ENCODE data around the gene DTL.

DTL gene

DNA sequence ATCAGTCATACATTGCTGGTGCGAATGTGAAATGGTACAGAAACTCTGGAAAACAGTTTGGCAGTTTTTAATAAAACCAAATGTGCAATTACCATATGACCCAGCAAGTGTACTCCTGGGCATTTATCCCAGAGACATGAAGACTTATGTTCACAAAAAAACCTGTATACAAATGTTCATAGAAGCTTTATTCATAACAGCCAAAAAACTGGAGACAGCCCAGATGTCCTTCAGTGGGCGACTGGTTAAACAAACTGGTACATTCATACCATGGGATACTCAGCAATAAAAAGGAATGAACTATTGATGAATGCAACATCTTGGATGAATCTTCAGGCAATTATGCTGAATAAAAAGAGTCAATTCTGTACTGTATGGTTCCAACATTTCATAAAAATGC, 97.8 kb downstream of the DTL start:
- no peak for DNase-seq

DNA sequence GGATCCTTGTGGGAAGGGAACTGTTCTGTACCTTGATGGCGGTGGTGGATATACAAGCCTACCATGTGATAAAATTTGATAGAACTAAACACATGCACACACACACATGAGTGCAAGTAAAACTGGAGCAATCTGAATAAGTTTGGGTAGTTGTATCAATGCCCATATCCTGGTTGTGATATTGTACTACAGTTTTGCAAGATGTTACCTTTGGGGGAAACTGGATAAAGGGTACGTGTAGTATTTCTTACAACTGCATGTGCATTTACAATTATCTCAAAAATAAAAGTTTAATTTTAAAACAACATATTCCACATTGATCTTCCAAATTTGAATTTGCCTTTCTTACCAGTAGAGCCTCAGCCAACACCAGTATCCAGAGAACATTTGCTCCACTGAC, 99.6 kb downstream of the DTL start:
- no peak for DNase-seq

DNA sequence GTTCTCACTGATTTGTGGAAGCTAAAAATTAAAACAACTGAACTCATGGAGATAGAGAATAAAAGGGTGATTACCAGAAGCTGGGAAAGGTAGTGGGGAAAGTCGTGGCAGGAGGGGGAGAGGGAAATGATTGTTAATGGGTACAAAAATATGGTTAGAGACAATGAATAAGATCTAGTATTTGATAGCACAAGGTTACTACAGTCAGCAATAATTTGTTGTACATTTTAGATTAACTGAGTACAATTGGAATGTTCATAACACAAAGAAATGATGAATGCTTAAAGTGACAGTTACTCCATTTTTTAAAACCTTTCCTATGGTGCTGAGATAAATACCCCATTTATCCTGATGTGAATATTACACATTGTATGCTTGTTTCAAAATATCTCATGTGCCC, 102.3 kb downstream of the DTL start:
- DNase-seq, result no peak

DNA sequence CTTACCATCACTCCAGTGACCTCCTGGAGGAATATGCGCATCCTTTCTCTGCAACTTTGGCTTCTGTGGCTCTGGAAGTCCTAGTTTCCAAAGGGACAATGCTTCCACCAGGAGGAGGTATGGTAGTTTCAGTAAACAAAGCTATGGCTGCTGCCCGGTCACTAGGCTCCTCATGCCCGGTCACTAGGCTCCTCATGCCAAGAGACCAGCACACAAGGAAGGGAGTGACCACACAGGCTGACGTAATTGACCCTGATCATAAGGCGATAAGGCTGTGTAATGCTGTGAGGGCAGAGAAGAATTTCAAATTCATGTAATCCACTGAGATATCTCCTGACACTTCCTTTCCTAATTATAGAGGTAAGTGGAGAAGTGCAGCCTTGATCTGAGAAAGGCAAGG, 102.9 kb downstream of the DTL start:
- no peak for DNase-seq

DNA sequence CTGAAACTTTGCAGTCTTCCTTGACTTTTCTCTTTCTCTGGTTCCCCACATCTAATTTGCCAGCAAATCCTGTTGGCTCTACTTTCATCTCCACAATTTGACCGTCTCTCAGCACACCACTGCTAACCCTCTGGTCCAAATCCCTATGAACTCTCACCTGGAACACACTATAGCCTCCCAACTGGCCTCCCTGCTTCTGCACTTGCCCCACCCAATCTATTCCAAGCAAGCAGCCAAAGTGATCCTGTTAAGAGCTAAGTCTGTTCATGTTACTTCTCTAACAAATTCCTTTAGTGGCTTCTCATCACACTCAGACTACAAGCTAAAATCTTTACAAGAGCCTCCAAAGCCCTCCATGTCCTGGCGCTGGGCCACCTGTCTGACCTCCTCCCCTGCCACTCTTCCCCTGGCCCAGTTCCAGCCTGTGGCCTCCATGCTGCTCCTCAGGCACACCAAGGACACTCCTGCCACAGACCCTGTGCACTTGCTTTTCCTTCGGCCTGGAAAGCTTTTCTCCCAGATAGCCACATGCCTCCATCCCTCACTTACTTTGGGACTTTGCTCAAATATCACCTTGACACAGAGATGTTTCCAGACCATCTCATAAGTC, 104.1 kb downstream of the DTL start:
- no peak for DNase-seq

DNA sequence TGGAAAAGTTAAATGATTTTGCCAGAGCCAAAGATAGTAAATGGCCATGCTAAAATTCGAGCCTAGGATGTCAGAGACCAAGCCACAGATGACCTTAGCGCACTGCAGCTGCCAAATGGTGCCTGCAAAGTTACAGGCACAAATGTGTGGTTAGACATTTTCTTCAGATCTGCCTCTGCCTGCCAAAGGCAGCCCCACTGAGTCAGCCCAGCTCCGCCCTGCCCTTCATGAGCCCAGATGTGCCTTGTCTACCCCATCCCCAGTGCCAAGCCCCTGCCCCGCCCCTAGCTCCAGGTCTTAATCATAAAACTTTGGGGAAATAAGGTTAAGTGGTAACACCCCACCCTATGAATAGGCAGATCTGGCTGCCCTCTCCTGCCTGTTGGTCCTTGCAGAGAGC, 105.9 kb downstream of the DTL start:
- no peak for DNase-seq

DNA sequence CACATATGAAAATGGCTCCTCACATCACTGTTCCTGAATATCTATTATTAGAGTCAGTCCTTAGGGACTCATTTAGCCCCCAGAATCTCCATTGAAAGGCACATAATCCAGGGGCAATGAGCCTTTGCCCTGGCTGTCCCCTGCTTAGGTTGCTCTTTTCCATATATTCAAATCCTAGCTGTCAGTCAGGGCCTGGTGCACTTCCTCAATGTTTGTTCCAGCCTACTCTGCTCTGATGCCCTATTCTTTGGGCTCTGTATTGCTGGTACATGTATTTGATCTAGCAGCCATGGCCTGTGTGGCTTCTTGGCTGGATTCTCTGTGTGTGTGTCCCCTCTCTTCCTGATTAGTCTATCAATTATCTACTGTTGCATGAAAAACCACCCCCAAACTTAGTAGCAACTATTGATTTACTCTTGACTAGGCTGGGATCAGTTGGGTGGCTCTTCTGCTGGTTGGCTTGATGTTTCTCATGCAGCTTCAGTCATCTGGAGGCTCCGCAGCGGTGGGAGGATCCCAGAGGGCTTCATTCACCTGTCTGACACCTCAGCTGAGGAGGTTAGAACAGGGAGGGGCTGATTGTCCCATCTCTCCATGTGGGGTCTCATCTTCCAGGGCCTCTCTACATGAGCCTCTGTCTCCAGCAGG, 107.5 kb downstream of the DTL start:
- DNase-seq, result no peak

DNA sequence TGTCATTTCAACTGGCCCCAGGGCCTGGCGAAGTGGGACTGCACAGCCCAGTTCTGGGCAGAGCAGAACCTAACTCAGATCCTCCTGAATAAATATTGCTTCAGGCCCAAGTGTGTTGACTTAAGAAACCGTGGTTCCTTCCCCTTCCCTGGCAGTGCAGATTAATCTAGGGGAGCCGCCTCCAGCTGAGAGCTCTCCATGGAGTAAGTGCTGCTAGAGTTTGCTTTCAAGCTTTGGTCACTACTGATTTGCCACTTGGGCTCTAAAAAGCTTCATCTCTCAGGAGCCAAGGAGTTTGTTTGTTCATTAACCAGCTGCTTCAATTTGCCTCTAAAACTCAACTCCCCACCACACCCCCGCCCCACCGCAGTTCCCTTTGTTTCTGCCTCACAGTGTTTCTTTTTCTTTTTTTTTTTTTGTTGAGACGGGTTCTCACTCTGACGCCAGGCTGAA, 112.1 kb downstream of the DTL start:
- peak; percentile 65 for DNase-seq

DNA sequence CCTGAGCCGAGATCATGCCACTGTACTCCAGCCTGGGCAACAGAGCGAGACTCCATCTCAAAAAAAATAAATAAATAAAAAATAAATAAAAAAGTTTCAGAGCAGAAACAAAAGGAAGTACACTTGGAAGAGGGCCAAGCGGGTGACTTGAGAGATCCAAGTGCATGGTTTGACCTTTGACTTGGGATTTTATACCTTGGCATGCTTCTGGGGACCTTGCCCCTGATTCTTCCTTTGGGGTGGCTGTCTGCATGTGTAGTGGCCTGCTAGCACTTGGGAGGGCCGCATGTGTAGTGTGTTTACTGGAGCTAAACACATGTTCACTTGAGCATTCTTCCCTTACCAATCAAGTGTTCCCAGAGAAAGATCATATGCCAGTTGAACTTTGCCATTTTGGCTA, 114.0 kb downstream of the DTL start:
- no peak for DNase-seq

DNA sequence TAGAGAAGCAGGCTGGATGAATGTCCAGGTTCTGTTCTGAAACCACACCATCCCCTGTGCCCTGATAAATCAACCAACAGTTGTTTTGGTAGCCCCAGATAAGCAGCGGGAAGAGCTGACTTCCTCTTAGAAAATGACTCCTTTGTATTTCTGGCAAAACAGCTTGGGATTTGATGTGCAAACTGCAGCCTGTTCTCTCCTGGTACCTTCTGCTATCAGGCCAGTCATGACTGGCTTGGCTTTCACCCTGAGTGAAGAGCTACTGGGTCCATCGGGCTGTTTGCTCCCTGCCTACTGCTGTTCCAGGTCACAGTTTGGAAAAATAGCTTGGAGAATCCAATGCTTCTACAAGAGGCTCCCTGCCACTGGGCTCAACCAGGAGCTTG, 116.8 kb downstream of the DTL start:
- no peak for DNase-seq

DNA sequence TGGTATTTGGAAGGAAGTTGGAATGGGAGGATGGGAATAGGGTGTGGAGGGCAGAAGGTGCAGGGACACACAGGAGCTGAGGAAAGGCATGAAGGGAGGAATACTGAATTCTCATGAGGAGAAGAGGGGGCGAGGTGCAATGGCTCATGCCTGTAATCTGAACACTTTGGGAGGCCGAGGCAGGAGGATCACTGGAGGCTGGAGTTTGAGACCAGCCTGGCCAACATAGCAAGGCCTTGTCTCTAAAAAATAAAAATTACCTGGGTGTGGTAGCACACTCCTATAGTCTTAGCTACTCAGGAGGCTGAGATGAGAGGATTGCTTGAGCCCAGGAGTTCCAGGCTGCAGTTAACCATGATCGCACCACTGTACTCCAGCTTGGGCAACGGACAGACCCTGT, 117.3 kb downstream of the DTL start:
- no peak for DNase-seq

DNA sequence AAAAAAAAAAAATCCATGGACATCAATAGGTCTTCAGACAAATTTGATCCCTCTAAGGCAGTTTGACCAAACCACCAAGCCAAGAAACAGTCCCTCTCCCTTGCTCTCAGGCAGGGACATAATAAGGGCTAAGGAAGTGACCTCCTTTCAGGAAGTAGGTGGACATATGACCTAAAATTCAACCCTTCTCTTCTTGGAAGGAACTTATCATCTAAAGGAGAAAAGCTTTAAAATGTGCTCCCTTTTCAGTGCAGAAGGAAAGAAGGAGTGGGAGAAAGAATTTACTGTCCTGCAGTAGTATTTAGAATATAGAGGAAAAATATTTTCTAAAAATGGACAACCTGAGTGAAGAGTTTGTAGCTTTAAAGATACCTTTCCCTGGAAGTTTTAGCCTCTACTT, 118.1 kb downstream of the DTL start:
- no peak for DNase-seq

All from NCI-H187 treated with DMSO at 0.1 percent for 48 hours (cell line).